Medulla oblongata (tissue), 1 donor: ENCODE results near the gene ATF6.
"Not testable (repeated sequence)": the region's sequence is repeated elsewhere in the genome, so short reads cannot be mapped to it uniquely, and the experiment has no call there.

Source experiments
- DNase-seq: peaks from one replicate; pipeline ENCODE4 v3.0.0-alpha.2; 2015; ENCODE audit errors: extremely low spot score

ATF6 gene

GRCh38 chr1:161779393-161779792 is 13.3 kb downstream of the ATF6 start:
- no peak for DNase-seq

- DNase-seq: no peak
Observed at GRCh38 chr1:161781995-161782394, 15.9 kb downstream of the ATF6 start.

- DNase-seq: no peak
Observed at GRCh38 chr1:161782886-161783285, 16.8 kb downstream of the ATF6 start.

GRCh38 chr1:161784968-161785367 is 18.8 kb downstream of the ATF6 start:
- peak; percentile 72 for DNase-seq

- DNase-seq: no peak
Observed at GRCh38 chr1:161787355-161787754, 21.2 kb downstream of the ATF6 start.

GRCh38 chr1:161790587-161791317 is 24.6 kb downstream of the ATF6 start:
- DNase-seq: no peak

- DNase-seq: no peak
Observed at GRCh38 chr1:161791904-161792655, 26.0 kb downstream of the ATF6 start.

- peak; percentile 88 for DNase-seq
Observed at GRCh38 chr1:161792740-161793139, 26.6 kb downstream of the ATF6 start.

- DNase-seq: no peak
Observed at GRCh38 chr1:161799792-161800191, 33.7 kb downstream of the ATF6 start.

GRCh38 chr1:161801955-161802354 is 35.8 kb downstream of the ATF6 start:
- peak; percentile 28 for DNase-seq

GRCh38 chr1:161803181-161803580 is 37.1 kb downstream of the ATF6 start:
- DNase-seq: no peak

GRCh38 chr1:161805399-161806197 is 39.5 kb downstream of the ATF6 start:
- no peak for DNase-seq

- DNase-seq: not testable (repeated sequence)
Observed at GRCh38 chr1:161809202-161809601, 43.1 kb downstream of the ATF6 start.

- not testable (repeated sequence) for DNase-seq
Observed at GRCh38 chr1:161809656-161810055, 43.5 kb downstream of the ATF6 start.

GRCh38 chr1:161810780-161811179 is 44.7 kb downstream of the ATF6 start:
- no peak for DNase-seq

- no peak for DNase-seq
Observed at GRCh38 chr1:161816201-161816600, 50.1 kb downstream of the ATF6 start.

- no peak for DNase-seq
Observed at GRCh38 chr1:161817176-161817730, 51.1 kb downstream of the ATF6 start.

- DNase-seq: no peak
Observed at GRCh38 chr1:161820914-161821313, 54.8 kb downstream of the ATF6 start.

GRCh38 chr1:161824618-161825017 is 58.5 kb downstream of the ATF6 start:
- no peak for DNase-seq

GRCh38 chr1:161825831-161826230 is 59.7 kb downstream of the ATF6 start:
- DNase-seq: no peak

GRCh38 chr1:161826478-161826877 is 60.4 kb downstream of the ATF6 start:
- no peak for DNase-seq

- DNase-seq: no peak
Observed at GRCh38 chr1:161827786-161828185, 61.7 kb downstream of the ATF6 start.
